Natural killer cell treated with Interleukin-12 subunit alpha and Interleukin-12 subunit beta and Interleukin-15 and Interleukin-18, amount 100 ng/mL, for 72 hours (primary cell): ENCODE measurements around the gene HMGCL. TPM values are rescaled to one million over a fixed set of nuclear protein-coding genes. Genes with fewer than 3 reads are reported as not detected.
"Not testable (repeated sequence)": the region's sequence is repeated elsewhere in the genome, so short reads cannot be mapped to it uniquely, and the experiment has no call there.

ENCODE experiments used
- ATAC-seq, 2 donors: fragments of 150-1000 bp; cut with Tn5 transposase in 1 of 2; sonication (Bioruptor Pico), chemical (Tn5 transposase) in 1 of 2; 2 replicates each; pipeline ENCODE4 v1.10.0; 2021
- DNase-seq: peaks from one replicate; pipeline ENCODE4 v3.0.0; 2022; ENCODE audit warnings: low spot score
- H3K27ac Mint-ChIP-seq, 2 donors: 1 replicate in 1 of 2; 2 replicates in 1 of 2; pipeline ENCODE4 v1.8.0; 2022; ENCODE audit warnings: mixed read lengths in 2 of 2, mild to moderate bottlenecking in 1 of 2, moderate library complexity in 1 of 2
- H3K27me3 Mint-ChIP-seq, 2 donors: 1 replicate in 1 of 2; 2 replicates in 1 of 2; pipeline ENCODE4 v1.8.0; 2022; ENCODE audit warnings: mixed read lengths in 2 of 2
- H3K36me3 Mint-ChIP-seq: one replicate; pipeline ENCODE4 v1.8.0; 2022; ENCODE audit warnings: mixed read lengths
- H3K4me1 Mint-ChIP-seq, 2 donors: 1 replicate in 1 of 2; 2 replicates in 1 of 2; pipeline ENCODE4 v1.8.0; 2022; ENCODE audit warnings: low read depth in 2 of 2, mixed read lengths in 2 of 2, mild to moderate bottlenecking in 1 of 2
- H3K4me3 Mint-ChIP-seq: one replicate; pipeline ENCODE4 v1.8.0; 2022; ENCODE audit warnings: mixed read lengths
- H3K9me3 Mint-ChIP-seq: 2 replicates; pipeline ENCODE4 v1.8.0; 2022; ENCODE audit warnings: mixed read lengths
- total RNA-seq, 2 donors: library from RNA; stranded (reverse); gene quantifications; one replicate each; pipeline ENCODE4 v1.2.3, GENCODE V29; 2022

HMGCL gene
- total RNA-seq, 2 donors from 2014 or later: 26.1 to 29.1 TPM

- H3K27me3 Mint-ChIP-seq: no peaks in the 10 kb centered on the region
- H3K4me3 Mint-ChIP-seq: no peak overlapping the region
- DNase-seq: no peak
- no peak overlapping the region for H3K27ac Mint-ChIP-seq
- H3K36me3 Mint-ChIP-seq: no peaks in the 10 kb centered on the region
- H3K9me3 Mint-ChIP-seq: no peaks in the 10 kb centered on the region
- no peak for ATAC-seq
- H3K4me1 Mint-ChIP-seq: peaks cover 0 to 5% of the 10 kb centered on the region in 2 donors
Measured at GRCh38 chr1:23816361-23816760, 8.9 kb downstream of the HMGCL start.

GRCh38 chr1:23814016-23814415, 11.2 kb downstream of the HMGCL start:
- Mint-ChIP-seq H3K9me3 (no peaks in the 10 kb centered on the region), H3K4me1 (peaks cover 4 to 23% of the 10 kb centered on the region in 2 donors), H3K27ac (no peak overlapping the region), H3K27me3 (no peaks in the 10 kb centered on the region), H3K4me3 (no peak overlapping the region), H3K36me3 (no peaks in the 10 kb centered on the region)
- ATAC-seq: no peak
- DNase-seq: no peak

- ATAC-seq (peak; percentile 67 to 72), DNase-seq (no peak)
- peaks cover 4 to 18% of the 10 kb centered on the region in 2 donors for H3K4me1 Mint-ChIP-seq
- H3K36me3 Mint-ChIP-seq: no peaks in the 10 kb centered on the region
- H3K27ac Mint-ChIP-seq: no peak overlapping the region
- H3K9me3 Mint-ChIP-seq: no peaks in the 10 kb centered on the region
- H3K27me3 Mint-ChIP-seq: no peaks in the 10 kb centered on the region
- no peak overlapping the region for H3K4me3 Mint-ChIP-seq
Measured at GRCh38 chr1:23810818-23811540, 14.2 kb downstream of the HMGCL start.

- peak; percentile 82 for DNase-seq
- Mint-ChIP-seq H3K4me1 (peaks cover 4 to 18% of the 10 kb centered on the region in 2 donors), H3K4me3 (no peak overlapping the region), H3K27me3 (no peaks in the 10 kb centered on the region), H3K36me3 (no peaks in the 10 kb centered on the region), H3K27ac (no peak overlapping the region), H3K9me3 (no peaks in the 10 kb centered on the region)
- peak; percentile 90 to 91 for ATAC-seq
Measured at GRCh38 chr1:23809751-23810171, 15.5 kb downstream of the HMGCL start.

GRCh38 chr1:23807453-23807852, 17.8 kb downstream of the HMGCL start:
- Mint-ChIP-seq H3K27ac (peak overlapping the region; percentile 2 to 31), H3K36me3 (no peaks in the 10 kb centered on the region)

GRCh38 chr1:23806280-23806679, 18.9 kb downstream of the HMGCL start:
- DNase-seq (no peak), ATAC-seq (no peak)
- Mint-ChIP-seq H3K27me3 (no peaks in the 10 kb centered on the region), H3K9me3 (no peaks in the 10 kb centered on the region), H3K4me1 (peaks cover 4 to 18% of the 10 kb centered on the region in 2 donors), H3K36me3 (no peaks in the 10 kb centered on the region), H3K27ac (no peak overlapping the region), H3K4me3 (no peak overlapping the region)

More at GRCh38 chr1:23807453-23807852, 17.8 kb downstream of the HMGCL start:
- Mint-ChIP-seq H3K4me1 (peaks cover 4 to 18% of the 10 kb centered on the region in 2 donors), H3K27me3 (no peaks in the 10 kb centered on the region), H3K9me3 (no peaks in the 10 kb centered on the region), H3K4me3 (no peak overlapping the region)
- DNase-seq (no peak), ATAC-seq (no peak)

- Mint-ChIP-seq H3K4me3 (no peak overlapping the region), H3K27me3 (no peaks in the 10 kb centered on the region), H3K27ac (no peak overlapping the region), H3K9me3 (no peaks in the 10 kb centered on the region), H3K36me3 (no peaks in the 10 kb centered on the region), H3K4me1 (peaks cover 4 to 11% of the 10 kb centered on the region in 2 donors)
- DNase-seq (no peak), ATAC-seq (no peak)
Measured at GRCh38 chr1:23805025-23805424, 20.2 kb downstream of the HMGCL start.

- no peaks in the 10 kb centered on the region for H3K36me3 Mint-ChIP-seq
- H3K27ac Mint-ChIP-seq: no peak overlapping the region
- H3K27me3 Mint-ChIP-seq: no peaks in the 10 kb centered on the region
- H3K4me1 Mint-ChIP-seq: peaks cover 7 to 9% of the 10 kb centered on the region in 2 donors
- H3K4me3 Mint-ChIP-seq: no peak overlapping the region
- no peaks in the 10 kb centered on the region for H3K9me3 Mint-ChIP-seq
- ATAC-seq: no peak
- DNase-seq: no peak
Measured at GRCh38 chr1:23804183-23804835, 20.9 kb downstream of the HMGCL start.

- Mint-ChIP-seq H3K4me1 (peaks cover 9 to 10% of the 10 kb centered on the region in 2 donors), H3K4me3 (no peak overlapping the region), H3K36me3 (no peaks in the 10 kb centered on the region), H3K27ac (peak overlapping the region in 1 of 2 donors; percentile 82), H3K27me3 (no peaks in the 10 kb centered on the region), H3K9me3 (no peaks in the 10 kb centered on the region)
- DNase-seq (no peak), ATAC-seq (no peak)
Measured at GRCh38 chr1:23803674-23804073, 21.6 kb downstream of the HMGCL start.

- H3K9me3 Mint-ChIP-seq, ATAC-seq, H3K36me3 Mint-ChIP-seq, H3K4me3 Mint-ChIP-seq, H3K27me3 Mint-ChIP-seq, DNase-seq: not testable (repeated sequence)
- Mint-ChIP-seq H3K27ac (peak overlapping the region in 1 of 2 donors; percentile 82), H3K4me1 (peaks cover 9 to 11% of the 10 kb centered on the region in 2 donors)
Measured at GRCh38 chr1:23802809-23803342, 22.4 kb downstream of the HMGCL start.

GRCh38 chr1:23801876-23802275, 23.4 kb downstream of the HMGCL start:
- no peaks in the 10 kb centered on the region for H3K27me3 Mint-ChIP-seq
- H3K36me3 Mint-ChIP-seq: no peaks in the 10 kb centered on the region
- peak overlapping the region; percentile 25 for H3K4me3 Mint-ChIP-seq
- DNase-seq: no peak
- peaks cover 9 to 11% of the 10 kb centered on the region in 2 donors for H3K4me1 Mint-ChIP-seq
- peak overlapping the region; percentile 27 to 85 for H3K27ac Mint-ChIP-seq
- no peak for ATAC-seq
- no peaks in the 10 kb centered on the region for H3K9me3 Mint-ChIP-seq

- ATAC-seq: no peak
- peaks cover 9 to 11% of the 10 kb centered on the region in 2 donors for H3K4me1 Mint-ChIP-seq
- H3K4me3 Mint-ChIP-seq: peak overlapping the region; percentile 95
- no peaks in the 10 kb centered on the region for H3K9me3 Mint-ChIP-seq
- H3K36me3 Mint-ChIP-seq: no peaks in the 10 kb centered on the region
- H3K27ac Mint-ChIP-seq: peak overlapping the region; percentile 85 to 93
- H3K27me3 Mint-ChIP-seq: no peaks in the 10 kb centered on the region
- no peak for DNase-seq
Measured at GRCh38 chr1:23801338-23801748, 23.9 kb downstream of the HMGCL start.

GRCh38 chr1:23800400-23801337, 24.6 kb downstream of the HMGCL start, which contains the start of gene GALE:
TSS of gene GALE (minus strand) at chr1:23800754. CDS start at chr1:23799007, 1,747 bp downstream.
- Mint-ChIP-seq H3K36me3 (no peaks in the 10 kb centered on the region), H3K9me3 (no peaks in the 10 kb centered on the region), H3K27me3 (no peaks in the 10 kb centered on the region), H3K4me3 (peak within 1 kb of the TSS; percentile 95), H3K4me1 (peaks cover 9 to 11% of the 10 kb centered on the region in 2 donors), H3K27ac (peak within 1 kb of the TSS; percentile 85 to 93)
- ATAC-seq (peak; percentile 94 to 96), DNase-seq (peak; percentile 98)
